Mammary epithelial cell (primary cell): Measurements from ENCODE around the gene SLC48A1.

Source experiments
- EZH2 ChIP-seq: IDR thresholded peaks from 2 replicates; pipeline ENCODE4 v1.6.1; 2012; ENCODE audit warnings: low read length, inconsistent platforms, borderline replicate concordance
- TF ChIP-seq, protein P1 (sequence below), 2 donors: IDR thresholded peaks in 1 of 2; conservative IDR thresholded peaks in 1 of 2; 2 replicates each; pipeline ENCODE4 v1.5.1; 2011 to 2012; ENCODE audit warnings: inconsistent platforms in 2 of 2, low read length in 2 of 2, mild to moderate bottlenecking in 2 of 2, control low read depth in 1 of 2, low read depth in 1 of 2; ENCODE audit not compliant: insufficient read depth in 1 of 2; ENCODE audit errors: extremely low read depth in 1 of 2

GRCh38 chr12:47745485-47746041 is 27.5 kb upstream of the SLC48A1 start:
- TF ChIP-seq, protein P1, sequence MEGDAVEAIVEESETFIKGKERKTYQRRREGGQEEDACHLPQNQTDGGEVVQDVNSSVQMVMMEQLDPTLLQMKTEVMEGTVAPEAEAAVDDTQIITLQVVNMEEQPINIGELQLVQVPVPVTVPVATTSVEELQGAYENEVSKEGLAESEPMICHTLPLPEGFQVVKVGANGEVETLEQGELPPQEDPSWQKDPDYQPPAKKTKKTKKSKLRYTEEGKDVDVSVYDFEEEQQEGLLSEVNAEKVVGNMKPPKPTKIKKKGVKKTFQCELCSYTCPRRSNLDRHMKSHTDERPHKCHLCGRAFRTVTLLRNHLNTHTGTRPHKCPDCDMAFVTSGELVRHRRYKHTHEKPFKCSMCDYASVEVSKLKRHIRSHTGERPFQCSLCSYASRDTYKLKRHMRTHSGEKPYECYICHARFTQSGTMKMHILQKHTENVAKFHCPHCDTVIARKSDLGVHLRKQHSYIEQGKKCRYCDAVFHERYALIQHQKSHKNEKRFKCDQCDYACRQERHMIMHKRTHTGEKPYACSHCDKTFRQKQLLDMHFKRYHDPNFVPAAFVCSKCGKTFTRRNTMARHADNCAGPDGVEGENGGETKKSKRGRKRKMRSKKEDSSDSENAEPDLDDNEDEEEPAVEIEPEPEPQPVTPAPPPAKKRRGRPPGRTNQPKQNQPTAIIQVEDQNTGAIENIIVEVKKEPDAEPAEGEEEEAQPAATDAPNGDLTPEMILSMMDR (conservative IDR thresholded peaks at IDR 0.05 in 1 of 2, IDR thresholded peaks at IDR 0.05 in 1 of 2; ENCODE audit: extremely low read depth in 1 of 2, insufficient read depth in 1 of 2, low read depth in 1 of 2, low read length in 2 of 2): no peak
- no peak for TF ChIP-seq EZH2
